Tibial nerve (tissue), 4 donors: ENCODE results near the gene DFFA. TPM values are rescaled to one million over a fixed set of nuclear protein-coding genes. Genes with fewer than 3 reads are reported as not detected.
A peak's percentile ranks its signal among the peaks of the same experiment; 100 is the strongest.
"Not testable (repeated sequence)": the region's sequence is repeated elsewhere in the genome, so short reads cannot be mapped to it uniquely, and the experiment has no call there.

ENCODE experiments used
- DNase-seq, 2 donors: peaks; one replicate each; pipeline ENCODE4 v3.0.0-alpha.2; 2019; ENCODE audit warnings: low spot score in 2 of 2
- H3K27ac ChIP-seq, 4 donors: fragments of 200-600 bp; sonication (generic) in 3 of 4; one replicate each; pipeline ENCODE4 v1.5.1; 2017 to 2019; ENCODE audit warnings: mild to moderate bottlenecking in 1 of 4
- H3K27me3 ChIP-seq, 2 donors: fragments of 200-600 bp; sonication (generic) in 1 of 2; one replicate each; pipeline versions ENCODE4 v1.5.1 to v1.6.0; 2017 to 2019
- H3K36me3 ChIP-seq, 3 donors: fragments of 200-600 bp; sonication (generic); one replicate each; pipeline ENCODE4 v1.5.1; 2018 to 2019
- H3K4me1 ChIP-seq, 4 donors: fragments of 200-600 bp; sonication (generic) in 3 of 4; one replicate each; pipeline ENCODE4 v1.5.1; 2017 to 2019
- H3K4me3 ChIP-seq, 4 donors: fragments of 200-600 bp; sonication (generic) in 3 of 4; one replicate each; pipeline ENCODE4 v1.5.1; 2017 to 2019; ENCODE audit warnings: mild to moderate bottlenecking in 1 of 4, moderate library complexity in 1 of 4
- H3K9me3 ChIP-seq, 4 donors: fragments of 200-600 bp; sonication (generic) in 3 of 4; one replicate each; pipeline ENCODE4 v1.5.1; 2017 to 2019
- EP300 ChIP-seq, 2 donors: sonication (generic); formaldehyde crosslinking; IDR thresholded peaks; one replicate each; pipeline ENCODE4 v1.6.1; 2017; ENCODE audit warnings: antibody characterized with exemption in 2 of 2, mild to moderate bottlenecking in 1 of 2
- POLR2A ChIP-seq, 2 donors: fragments of 450-650 bp; IDR thresholded peaks; one replicate each; pipeline ENCODE4 v1.6.1; 2017; ENCODE audit warnings: antibody characterized with exemption in 2 of 2, mild to moderate bottlenecking in 2 of 2, moderate library complexity in 2 of 2
- WGBS, 2 donors: methylation state at CpG; one replicate each; pipeline ENCODE4 v1.1.5; 2018; 5-methylcytosine and 5-hydroxymethylcytosine counted together
- total RNA-seq, 4 donors: library from RNA; depleted of rRNA; stranded (reverse); fragments of >200 nt; gene quantifications; one replicate each; pipeline ENCODE4 v1.1.0, GENCODE V29; 2016
- TF ChIP-seq, protein P1 (sequence below), 5 experiments: fragments of 200-600 bp in 3 of 5; fragments of 450-650 bp in 2 of 5; sonication (generic) in 3 of 5; IDR thresholded peaks; one replicate each; pipeline ENCODE4 v1.5.1; 2016 to 2019; ENCODE audit warnings: antibody characterized with exemption in 5 of 5, mild to moderate bottlenecking in 3 of 5, moderate library complexity in 2 of 5

DFFA gene
- total RNA-seq, 4 donors from 2014 or later: 14.9 to 19.5 (median 18.9) TPM

DNA sequence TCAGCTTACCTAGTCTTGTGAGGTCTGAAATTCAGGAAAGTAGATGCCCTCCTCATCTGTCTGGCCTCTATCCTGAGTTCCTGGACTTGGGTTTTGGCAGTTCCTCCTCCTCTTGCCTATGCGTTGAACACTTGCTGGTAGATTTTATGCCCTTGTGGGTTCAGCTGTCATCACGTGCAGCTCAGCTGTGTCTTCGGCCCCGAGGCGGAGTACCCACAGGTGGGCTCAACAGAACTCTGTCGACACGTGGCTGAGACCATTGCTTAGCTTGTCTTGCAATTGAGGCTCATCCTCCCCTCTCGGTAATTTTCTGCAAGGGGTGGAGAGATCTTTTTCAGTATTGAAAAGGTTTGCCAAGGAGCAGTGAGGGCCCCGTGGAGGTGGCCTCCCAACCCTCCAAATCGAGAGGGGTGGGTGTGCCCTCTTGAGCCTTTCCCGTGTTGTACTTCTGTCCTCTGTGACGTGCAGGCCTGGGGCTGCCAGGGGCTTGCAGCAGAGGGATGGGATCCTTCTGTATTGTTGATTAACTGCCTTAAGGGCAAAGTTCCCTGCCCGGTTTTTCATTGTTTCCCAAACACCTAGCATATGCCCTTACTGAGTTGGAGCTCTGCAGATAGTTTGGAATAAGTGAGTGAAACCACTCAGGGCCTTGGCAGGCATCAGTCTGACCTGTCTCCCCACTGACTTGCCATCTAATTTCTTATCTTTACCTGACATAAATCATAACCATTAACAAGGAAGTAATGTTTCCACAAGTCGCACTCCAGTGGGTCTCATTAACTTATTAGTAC is 39.2 kb downstream of the DFFA start:
- Histone ChIP-seq H3K9me3 (no peaks in the 10 kb centered on the region), H3K27me3 (no peaks in the 10 kb centered on the region), H3K36me3 (peaks cover 0 to 6% (median 0%) of the 10 kb centered on the region in 3 donors), H3K4me1 (peaks cover 0 to 26% (median 5%) of the 10 kb centered on the region in 4 donors), H3K27ac (no peak overlapping the region), H3K4me3 (no peak overlapping the region)
- whole genome bisulfite sequencing, 2 donors: 66 to 72% methylated on average over 14 of the region's 14 CpGs
- TF ChIP-seq, protein P1, sequence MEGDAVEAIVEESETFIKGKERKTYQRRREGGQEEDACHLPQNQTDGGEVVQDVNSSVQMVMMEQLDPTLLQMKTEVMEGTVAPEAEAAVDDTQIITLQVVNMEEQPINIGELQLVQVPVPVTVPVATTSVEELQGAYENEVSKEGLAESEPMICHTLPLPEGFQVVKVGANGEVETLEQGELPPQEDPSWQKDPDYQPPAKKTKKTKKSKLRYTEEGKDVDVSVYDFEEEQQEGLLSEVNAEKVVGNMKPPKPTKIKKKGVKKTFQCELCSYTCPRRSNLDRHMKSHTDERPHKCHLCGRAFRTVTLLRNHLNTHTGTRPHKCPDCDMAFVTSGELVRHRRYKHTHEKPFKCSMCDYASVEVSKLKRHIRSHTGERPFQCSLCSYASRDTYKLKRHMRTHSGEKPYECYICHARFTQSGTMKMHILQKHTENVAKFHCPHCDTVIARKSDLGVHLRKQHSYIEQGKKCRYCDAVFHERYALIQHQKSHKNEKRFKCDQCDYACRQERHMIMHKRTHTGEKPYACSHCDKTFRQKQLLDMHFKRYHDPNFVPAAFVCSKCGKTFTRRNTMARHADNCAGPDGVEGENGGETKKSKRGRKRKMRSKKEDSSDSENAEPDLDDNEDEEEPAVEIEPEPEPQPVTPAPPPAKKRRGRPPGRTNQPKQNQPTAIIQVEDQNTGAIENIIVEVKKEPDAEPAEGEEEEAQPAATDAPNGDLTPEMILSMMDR (IDR thresholded peaks at IDR 0.05): no peak
- TF ChIP-seq POLR2A (IDR thresholded peaks at IDR 0.05) (no peak), EP300 (IDR thresholded peaks at IDR 0.05) (no peak)
- DNase-seq: no peak

DNA sequence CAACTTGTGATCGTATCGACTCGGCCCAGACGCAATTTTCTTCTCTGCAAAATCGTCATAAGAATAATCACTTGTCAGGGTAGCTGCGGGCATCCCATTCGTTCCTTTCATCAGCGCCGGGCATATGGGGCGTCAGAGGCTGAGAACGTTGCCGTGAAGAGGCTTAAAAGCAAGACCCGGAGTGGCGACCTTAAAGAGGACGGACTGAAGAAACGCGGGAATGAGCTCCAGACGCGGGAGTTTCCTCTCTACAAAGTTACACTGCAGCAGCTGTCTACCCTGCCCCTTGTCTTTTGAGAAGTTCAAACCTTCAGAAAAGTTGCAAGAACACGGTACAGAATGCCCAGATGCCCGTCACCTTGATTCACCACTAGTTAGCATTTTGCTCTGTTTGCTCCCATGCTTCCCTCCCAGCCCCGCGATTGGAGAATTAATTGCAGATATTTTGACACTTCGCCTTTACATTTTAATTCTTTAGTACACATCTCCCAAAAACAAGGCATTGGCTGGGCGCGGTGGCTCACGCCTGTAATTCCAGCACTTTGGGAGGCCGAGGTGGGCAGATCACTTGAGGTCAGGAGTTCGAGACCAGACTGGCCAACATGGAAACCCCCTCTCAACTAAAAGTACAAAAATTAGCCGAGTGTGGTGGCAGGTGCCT is 41.1 kb downstream of the DFFA start:
- no peak for DNase-seq
- Histone ChIP-seq H3K4me1 (peaks cover 0 to 31% (median 5%) of the 10 kb centered on the region in 4 donors), H3K27me3 (no peaks in the 10 kb centered on the region), H3K4me3 (peak overlapping the region; percentile 71 to 94 (median 80)), H3K36me3 (peaks cover 0 to 6% (median 0%) of the 10 kb centered on the region in 3 donors), H3K9me3 (no peaks in the 10 kb centered on the region), H3K27ac (peak overlapping the region in 3 of 4 donors; percentile 64 to 84 (median 82))
- 25 to 27% methylated on average over 30 of the region's 30 CpGs for WGBS, 2 donors
- no peak for TF ChIP-seq POLR2A (IDR thresholded peaks at IDR 0.05)
- TF ChIP-seq EP300 (IDR thresholded peaks at IDR 0.05): no peak
- TF ChIP-seq, protein P1 (IDR thresholded peaks at IDR 0.05): no peak

DNA sequence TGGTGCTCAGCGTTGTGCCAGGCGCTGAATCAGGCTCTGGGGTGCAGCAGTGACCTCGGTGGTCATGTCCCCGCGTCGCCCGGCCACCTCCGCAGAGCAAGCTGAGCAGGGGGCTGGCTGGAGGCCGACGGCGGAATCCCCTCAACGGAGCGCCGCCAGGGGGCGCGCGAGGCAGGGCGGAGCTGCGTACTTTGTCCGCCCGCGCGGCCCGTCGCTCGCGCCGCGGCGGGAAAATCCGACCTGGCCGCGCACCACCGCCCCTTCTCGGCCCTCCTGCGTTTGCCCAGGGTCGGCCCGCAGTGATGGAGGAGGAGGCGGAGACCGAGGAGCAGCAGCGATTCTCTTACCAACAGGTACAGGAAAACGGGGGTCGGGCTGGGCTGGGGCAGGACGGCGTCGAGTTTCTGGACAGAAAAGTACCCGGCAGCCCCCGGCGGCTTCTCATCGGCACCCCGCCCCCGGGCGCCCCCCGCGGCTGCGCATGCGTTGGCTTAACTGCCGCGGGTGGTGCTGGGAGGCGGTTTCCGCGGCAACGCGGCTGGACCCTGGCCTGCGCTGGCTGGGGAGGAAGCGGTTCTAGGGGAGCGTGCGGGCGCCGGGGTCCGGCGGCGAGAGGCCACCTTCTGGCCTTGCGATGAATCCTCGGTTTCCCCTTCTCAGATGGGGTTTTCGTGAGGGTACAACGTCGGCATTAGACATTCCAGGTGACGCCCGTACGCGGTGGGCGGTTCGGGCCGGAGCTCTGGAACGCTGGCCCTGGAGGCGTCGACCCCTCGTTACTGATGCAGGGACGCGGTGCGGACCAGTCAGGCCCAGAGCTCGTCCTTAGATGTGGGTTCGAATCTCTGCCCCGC is 41.9 kb downstream of the DFFA start, which contains the start of gene CENPS:
TSS of gene CENPS (plus strand) at position 218 of the 854 bp plus-strand sequence. CDS start at position 303, 85 bp downstream.
- Histone ChIP-seq H3K36me3 (peaks cover 0 to 6% (median 0%) of the 10 kb centered on the region in 3 donors), H3K27ac (peak within 1 kb of the TSS in 3 of 4 donors; percentile 64 to 84 (median 82)), H3K9me3 (no peaks in the 10 kb centered on the region), H3K27me3 (no peaks in the 10 kb centered on the region), H3K4me1 (peaks cover 0 to 31% (median 5%) of the 10 kb centered on the region in 4 donors), H3K4me3 (peak within 1 kb of the TSS; percentile 71 to 94 (median 80))
- 0 to 1% methylated on average over 25 to 40 of the region's 95 CpGs for WGBS, 2 donors
- TF ChIP-seq EP300 (IDR thresholded peaks at IDR 0.05) (peak in 1 of 2 donors; percentile 77), POLR2A (IDR thresholded peaks at IDR 0.05) (peak in 1 of 2 donors; percentile 20)
- TF ChIP-seq, protein P1 (IDR thresholded peaks at IDR 0.05): peak; percentile 97 to 100 (median 98)
- DNase-seq: peak; percentile 74 to 76

DNA sequence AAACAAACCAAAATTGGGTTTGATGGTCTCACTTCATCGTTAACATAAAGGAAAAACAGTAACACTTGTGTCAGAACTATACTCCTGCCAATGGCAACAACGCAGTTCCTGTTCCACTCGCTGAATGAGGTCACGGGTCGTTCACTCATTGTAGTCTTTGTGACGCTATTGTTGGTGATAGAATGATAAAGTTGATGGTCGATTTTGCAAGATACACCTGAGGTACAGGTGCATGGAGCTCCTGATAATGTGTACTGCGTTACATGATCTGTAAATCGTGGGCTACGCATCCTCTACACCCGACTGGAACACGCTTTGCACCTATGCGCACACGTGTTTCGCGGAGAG is 42.5 kb downstream of the DFFA start:
- H3K4me3 ChIP-seq: peak overlapping the region; percentile 71 to 94 (median 80)
- no peak for TF ChIP-seq EP300 (IDR thresholded peaks at IDR 0.05)
- peaks cover 0 to under 1% (median 0%) of the 10 kb centered on the region in 3 donors for H3K36me3 ChIP-seq
- WGBS, 2 donors: 11% methylated on average over 16 of the region's 16 CpGs
- H3K27ac ChIP-seq: peak overlapping the region in 3 of 4 donors; percentile 61 to 82 (median 64)
- H3K9me3 ChIP-seq: no peaks in the 10 kb centered on the region
- H3K4me1 ChIP-seq: peaks cover 0 to 31% (median 5%) of the 10 kb centered on the region in 4 donors
- H3K27me3 ChIP-seq: no peaks in the 10 kb centered on the region
- DNase-seq: no peak

DNA sequence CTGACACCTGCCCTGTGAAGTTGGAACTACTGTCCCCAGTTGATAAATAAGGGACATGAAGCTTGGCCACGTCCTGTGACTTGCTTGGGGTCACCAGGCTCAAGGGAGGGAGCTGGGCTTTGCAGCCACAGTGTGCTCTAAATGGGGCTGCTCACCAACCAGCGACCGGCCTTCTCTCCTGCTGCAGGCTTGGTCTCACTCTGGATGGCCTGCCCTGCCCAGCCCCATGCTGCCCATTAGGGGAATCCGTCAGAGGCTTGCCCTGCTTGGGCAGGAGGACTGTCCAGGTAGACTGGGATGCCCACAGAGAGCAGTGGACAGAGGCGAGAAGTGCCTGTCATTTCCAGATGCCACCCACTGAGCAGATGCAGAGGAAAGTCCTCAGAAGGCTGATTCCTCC is 43.3 kb downstream of the DFFA start:
- TF ChIP-seq POLR2A (IDR thresholded peaks at IDR 0.05) (no peak), EP300 (IDR thresholded peaks at IDR 0.05) (no peak)
- TF ChIP-seq, protein P1 (IDR thresholded peaks at IDR 0.05): no peak
- Histone ChIP-seq H3K27me3 (no peaks in the 10 kb centered on the region), H3K9me3 (no peaks in the 10 kb centered on the region), H3K27ac (no peak overlapping the region), H3K4me1 (peaks cover 0 to 31% (median 5%) of the 10 kb centered on the region in 4 donors), H3K36me3 (no peaks in the 10 kb centered on the region), H3K4me3 (no peak overlapping the region)
- DNase-seq: no peak
- WGBS, 2 donors: 83 to 86% methylated on average over 4 to 5 of the region's 5 CpGs

DNA sequence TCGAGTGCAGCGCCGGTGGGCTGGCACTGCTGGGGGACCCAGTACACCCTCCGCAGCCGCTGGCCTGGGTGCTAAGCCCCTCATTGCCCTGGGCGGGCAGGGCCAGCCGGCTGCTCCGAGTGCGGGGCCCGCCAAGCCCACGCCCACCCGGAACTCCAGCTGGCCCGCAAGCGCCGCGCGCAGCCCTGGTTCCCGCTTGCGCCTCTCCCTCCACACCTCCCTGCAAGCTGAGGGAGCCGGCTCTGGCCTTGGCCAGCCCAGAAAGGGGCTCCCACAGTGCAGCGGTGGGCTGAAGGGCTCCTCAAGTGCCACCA is 45.8 kb downstream of the DFFA start:
- 91% methylated on average over 16 to 19 of the region's 21 CpGs for WGBS, 2 donors
- H3K36me3 ChIP-seq, H3K4me3 ChIP-seq, H3K27ac ChIP-seq, H3K9me3 ChIP-seq, DNase-seq, H3K27me3 ChIP-seq: not testable (repeated sequence)
- H3K4me1 ChIP-seq: peaks cover 0 to 22% (median 5%) of the 10 kb centered on the region in 4 donors

DNA sequence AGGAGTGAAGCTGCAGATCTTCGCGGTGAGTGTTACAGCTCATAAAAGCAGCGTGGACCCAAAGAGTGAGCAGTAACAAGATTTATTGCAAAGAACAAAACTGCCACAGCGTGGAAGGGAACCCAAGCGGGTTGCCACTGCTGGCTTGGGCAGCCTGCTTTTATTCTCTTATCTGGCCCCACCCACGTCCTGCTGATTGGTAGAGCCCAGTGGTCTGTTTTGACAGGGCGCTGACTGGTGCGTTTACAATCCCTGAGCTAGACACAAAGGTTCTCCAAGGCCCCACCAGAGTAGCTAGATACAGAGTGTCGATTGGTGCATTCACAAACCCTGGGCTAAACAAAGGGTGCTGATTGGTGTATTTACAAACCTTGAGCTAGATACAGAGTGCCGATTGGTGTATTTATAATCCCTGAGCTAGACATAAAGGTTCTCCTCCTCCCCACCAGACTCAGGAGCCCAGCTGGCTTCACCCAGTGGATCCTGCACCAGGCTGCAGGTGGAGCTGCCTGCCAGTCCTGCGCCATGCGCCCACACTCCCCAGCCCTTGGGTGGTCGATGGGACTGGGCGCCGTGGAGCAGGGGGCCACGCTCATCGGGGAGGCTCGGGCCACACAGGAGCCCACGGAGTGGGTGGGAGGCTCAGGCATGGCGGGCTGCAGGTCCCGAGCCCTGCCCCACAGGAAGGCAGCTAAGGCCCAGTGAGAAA is 46.3 kb downstream of the DFFA start:
- H3K4me3 ChIP-seq, H3K27me3 ChIP-seq, H3K9me3 ChIP-seq, H3K27ac ChIP-seq, DNase-seq, H3K36me3 ChIP-seq: not testable (repeated sequence)
- 71 to 77% methylated on average over 20 to 21 of the region's 21 CpGs for WGBS, 2 donors
- H3K4me1 ChIP-seq: peaks cover 0 to 17% (median 3%) of the 10 kb centered on the region in 4 donors
